K562 (cell line): ENCODE results near the gene MOB1A. TPM values are rescaled to one million over a fixed set of nuclear protein-coding genes. Genes with fewer than 3 reads are reported as not detected.
A peak's percentile ranks its signal among the peaks of the same experiment; 100 is the strongest.

Experiments used
- ATAC-seq: fragments of 200-7000 bp; cut with Tn5 transposase; 3 replicates; pipeline ENCODE4 v1.9.1; 2020; ENCODE audit warnings: moderate library complexity
- BruUV-seq: library from RNA; stranded (reverse); fragments of 400-500 nt; replicated peaks from 2 replicates; lab custom pipeline; 2021; lab: Mats Ljungman, UMichigan
- CTCF ChIA-PET: fragments of 300-600 bp; formaldehyde crosslinking; extraction: SDS; loops from one replicate; lab custom pipeline; 2021; ENCODE audit warnings: low intra/inter-chr PET ratio; lab: Yijun Ruan, JAX
- POLR2A ChIA-PET: fragments of 300-600, 350-650 bp; sonication (Branson Sonifier 250); formaldehyde crosslinking; extraction: SDS; loops from one replicate; lab custom pipeline; 2021; ENCODE audit warnings: antibody characterized with exemption, inconsistent platforms; lab: Yijun Ruan, JAX
- DNase-seq, 4 experiments: peaks; one replicate each; pipeline versions ENCODE4 v3.0.0 to v3.0.0-alpha.2; 2011 to 2018; ENCODE audit warnings: low spot score in 3 of 4, mixed read lengths in 3 of 4; ENCODE audit errors: extremely low read depth in 1 of 4
- FAIRE-seq: peaks from 2 replicates; lab custom pipeline; 2011; peaks lifted over from hg19 to GRCh38; lab: Jason Lieb, UNC
- H2AFZ ChIP-seq: 2 replicates; pipeline ENCODE4 v1.6.0; 2011; ENCODE audit warnings: low read depth, low read length, control low read depth, inconsistent platforms
- H3K27ac ChIP-seq: fragments of 200-600 bp; 3 replicates; pipeline ENCODE4 v1.8.0; 2011; ENCODE audit warnings: low read depth, mild to moderate bottlenecking, control low read depth, inconsistent platforms, low read length, moderate library complexity, mixed read lengths; ENCODE audit errors: extremely low read depth
- H3K27me3 ChIP-seq, 2 experiments: fragments of 300-600 bp in 1 of 2; 2 replicates in 1 of 2; 3 replicates in 1 of 2; pipeline versions ENCODE4 v1.6.0 to v1.8.0; 2011; ENCODE audit warnings: inconsistent platforms in 2 of 2, low read length in 2 of 2, mild to moderate bottlenecking in 1 of 2, mixed read lengths in 1 of 2, moderate library complexity in 1 of 2; ENCODE audit not compliant: control insufficient read depth in 2 of 2, insufficient read depth in 2 of 2
- H3K36me3 ChIP-seq: fragments of 300-600 bp; 3 replicates; pipeline ENCODE4 v1.8.0; 2011; ENCODE audit warnings: mild to moderate bottlenecking, low read length, inconsistent platforms; ENCODE audit not compliant: control insufficient read depth, insufficient read depth
- H3K4me1 ChIP-seq, 2 experiments: fragments of 200-600 bp in 1 of 2; replicated peaks in 1 of 2; 2 replicates in 1 of 2; 3 replicates in 1 of 2; pipeline versions ENCODE4 v1.5.1 to v1.8.0; 2011; ENCODE audit warnings: inconsistent platforms in 2 of 2, low read length in 2 of 2, mild to moderate bottlenecking in 1 of 2, mixed read lengths in 1 of 2, moderate library complexity in 1 of 2; ENCODE audit not compliant: control insufficient read depth in 2 of 2, insufficient read depth in 2 of 2
- H3K4me2 ChIP-seq: 2 replicates; pipeline ENCODE4 v1.6.1; 2011; ENCODE audit warnings: low read length, control low read depth, inconsistent platforms, mixed read lengths; ENCODE audit not compliant: insufficient read depth
- H3K4me3 ChIP-seq: fragments of 200-600 bp; sonication (generic), shearing (Covaris generic); 2 replicates; pipeline ENCODE4 v1.5.1; 2016; ENCODE audit warnings: control low read depth, inconsistent platforms
- H3K79me2 ChIP-seq: fragments of 200-600 bp; 3 replicates; pipeline ENCODE4 v1.8.0; 2011; ENCODE audit warnings: low read length, inconsistent platforms; ENCODE audit not compliant: control insufficient read depth, insufficient read depth
- H3K9ac ChIP-seq, 2 experiments: 2 replicates each; pipeline versions ENCODE4 v1.6.0 to v1.6.1; 2011; ENCODE audit warnings: low read depth in 2 of 2, low read length in 2 of 2, control low read depth in 1 of 2, inconsistent platforms in 1 of 2, mild to moderate bottlenecking in 1 of 2, mixed read lengths in 1 of 2; ENCODE audit not compliant: insufficient read depth in 1 of 2
- H3K9me1 ChIP-seq: one replicate; pipeline ENCODE4 v1.6.0; 2011; ENCODE audit warnings: inconsistent platforms, mild to moderate bottlenecking, low read length, moderate library complexity; ENCODE audit not compliant: control insufficient read depth, insufficient read depth
- H3K9me3 ChIP-seq: replicated peaks from 2 replicates; pipeline ENCODE4 v1.5.1; 2011; ENCODE audit warnings: low read depth, low read length, inconsistent platforms; ENCODE audit not compliant: control insufficient read depth, insufficient read depth
- H4K20me1 ChIP-seq: replicated peaks from 2 replicates; pipeline ENCODE4 v1.6.1; 2011; ENCODE audit warnings: low read length, inconsistent platforms, mixed read lengths; ENCODE audit not compliant: control insufficient read depth, insufficient read depth
- CCNT2 ChIP-seq: IDR thresholded peaks from 2 replicates; pipeline ENCODE4 v1.6.1; 2011; ENCODE audit warnings: borderline replicate concordance, low read depth, mild to moderate bottlenecking, moderate library complexity, mixed read lengths, low read length; ENCODE audit not compliant: insufficient read length; ENCODE audit errors: extremely low read depth
- CTBP1 ChIP-seq: fragments of 450-650 bp; IDR thresholded peaks from 2 replicates; pipeline ENCODE4 v1.6.1; 2016; ENCODE audit warnings: borderline replicate concordance
- E2F1 ChIP-seq: sonication (generic); formaldehyde crosslinking; IDR thresholded peaks from 2 replicates; pipeline ENCODE4 v1.8.1; 2023; ENCODE audit warnings: mild to moderate bottlenecking, missing genetic modification reagents, moderate library complexity
- EHMT2 ChIP-seq: fragments of 450-650 bp; IDR thresholded peaks from 2 replicates; pipeline ENCODE4 v1.6.1; 2018; ENCODE audit warnings: antibody characterized with exemption
- FOS ChIP-seq: IDR thresholded peaks from 3 replicates; pipeline ENCODE4 v1.6.1; 2011; ENCODE audit not compliant: insufficient read length; ENCODE audit errors: extremely low read depth
- MXI1 ChIP-seq: IDR thresholded peaks from 2 replicates; pipeline ENCODE4 v1.6.1; 2011; ENCODE audit warnings: low read depth, mild to moderate bottlenecking, improper control_type of control experiment, low read length
- PTBP1 ChIP-seq: fragments of 200-400 bp; formaldehyde crosslinking; IDR thresholded peaks from 2 replicates; pipeline ENCODE4 v1.6.1; 2017; ENCODE audit warnings: low read depth, low read length
- TGIF2 ChIP-seq: sonication (generic); formaldehyde crosslinking; IDR thresholded peaks from 2 replicates; pipeline ENCODE4 v1.8.1; 2022; ENCODE audit warnings: mild to moderate bottlenecking, missing genetic modification reagents, moderate library complexity
- ZBTB33 ChIP-seq: sonication (generic); formaldehyde crosslinking; IDR thresholded peaks from 2 replicates; pipeline ENCODE4 v1.8.1; 2023; ENCODE audit warnings: mild to moderate bottlenecking, missing genetic modification reagents
- ZBTB49 ChIP-seq: sonication (generic); formaldehyde crosslinking; IDR thresholded peaks from 2 replicates; pipeline ENCODE4 v1.8.0; 2022; ENCODE audit warnings: missing genetic modification reagents, mild to moderate bottlenecking, borderline replicate concordance
- ZNF354B ChIP-seq: fragments of 250-450 bp; sonication (Bioruptor Pico); IDR thresholded peaks from 2 replicates; pipeline ENCODE4 v1.4.0; 2020
- ZNF583 ChIP-seq: fragments of 250-450 bp; sonication (Bioruptor Pico); IDR thresholded peaks from 2 replicates; pipeline ENCODE4 v1.4.0; 2020
- ZNF589 ChIP-seq: fragments of 200-800 bp; sonication (Bioruptor generic); IDR thresholded peaks from 2 replicates; pipeline ENCODE4 v1.6.1; 2016; ENCODE audit warnings: low read depth, missing genetic modification characterization, missing compliant biosample characterization
- whole genome bisulfite sequencing: fragments of 100-300 bp; shearing (Covaris generic); methylation state at CpG from one replicate; pipeline ENCODE4 v1.1.6; 2016; ENCODE audit warnings: low coverage, mixed read lengths; ENCODE audit not compliant: insufficient coverage; ENCODE audit errors: missing lambda C conversion rate; 5-methylcytosine and 5-hydroxymethylcytosine counted together
- in situ Hi-C: fragments of 300-500 bp; cut with MboI; formaldehyde crosslinking; loops from 4 replicates; pipeline ENCODE4 v1.15.0; 2018; ENCODE audit warnings: inconsistent platforms, mixed read lengths
- intact Hi-C: fragments of 100-400 bp; cut with micrococcal nuclease; formaldehyde crosslinking; loops from 2 replicates; pipeline ENCODE4 v1.14.2; 2022
- polyA plus RNA-seq, 8 experiments: library from polyadenylated mRNA; depleted of rRNA in 4 of 8; stranded (reverse) in 5 of 8; unstranded in 3 of 8; fragments of >200 nt; fragmentation: Nextera tagmentation in 2 of 8; fragmentation: Illumina TruSeq in 1 of 8; extraction: Ambion mirVana in 2 of 8; extraction: Trizol in 1 of 8; gene quantifications; 2 replicates each; pipeline versions ENCODE4 v1.2.1 to v1.2.3, GENCODE V29; 2011 to 2014; ENCODE audit warnings: inconsistent platforms in 1 of 8, missing spikeins in 1 of 8
- total RNA-seq, 7 experiments: library from RNA; depleted of rRNA in 6 of 7; stranded (reverse); fragments of >200 nt in 6 of 7; fragmentation: Illumina TruSeq in 2 of 7; extraction: Trizol in 2 of 7; gene quantifications; 2 replicates each; pipeline versions ENCODE4 v1.2.1 to v1.2.3, GENCODE V29; 2011 to 2021; ENCODE audit warnings: low replicate concordance in 1 of 7

The MOB1A gene
- total and polyA plus RNA-seq, 9 of the 15 experiments (the other 6 are each of a cell fraction or from before 2014, with no cell fraction given): 24.8 to 100 (median 60.2) TPM

GRCh38 chr2:74199275-74199701, 20.6 kb upstream of the MOB1A start (continued):
- no peak for TF ChIP-seq ZNF589 (CRISPR knock-in tag)
- TF ChIP-seq, all 486 proteins: peak for 33

GRCh38 chr2:74198461-74199274, 20.0 kb upstream of the MOB1A start, which contains the start of gene MTHFD2:
Gene MTHFD2, plus strand, starts transcription at chr2:74198615. Its CDS starts 27 bp downstream, at chr2:74198642.
- DNase-seq (peak; percentile 93 to 98 (median 95)), FAIRE-seq (no peak), ATAC-seq (peak; percentile 91)
- under 1% methylated on average over 72 of the region's 96 CpGs for WGBS
- peak within 1 kb of the TSS; percentile 100 for H3K27ac ChIP-seq
- peak within 1 kb of the TSS; percentile 96 for H3K4me2 ChIP-seq
- BruUV-seq: TSS peak; percentile 88
- peak within 1 kb of the TSS; percentile 93 to 99 for H3K9ac ChIP-seq
- peaks cover 19 to 32% of the 10 kb centered on the region in 2 experiments for H3K4me1 ChIP-seq
- H4K20me1 ChIP-seq: peaks cover 16% of the 10 kb centered on the region
- peak within 1 kb of the TSS; percentile 72 for H3K4me3 ChIP-seq
- intact Hi-C loops: loop anchor here (1.0 to 2.0 kb wide), 3 partner anchors 12 to 50 kb away; no protein-coding TSS in a partner anchor
- H3K27me3 ChIP-seq: no peaks in the 10 kb centered on the region
- peaks cover 37% of the 10 kb centered on the region for H3K36me3 ChIP-seq
- H3K79me2 ChIP-seq: peaks cover 58% of the 10 kb centered on the region
- no peaks in the 10 kb centered on the region for H3K9me3 ChIP-seq
- POLR2A ChIA-PET: interaction anchor here (0.6 to 5.8 kb wide), 31 partner anchors 8 to 333 kb away, joined by 3 to 98 read pairs (median 4); partner anchors contain the start of genes BOLA3 and MOB1A
- peaks cover 3% of the 10 kb centered on the region for H3K9me1 ChIP-seq
- in situ Hi-C loops: no loop called here
- peak within 1 kb of the TSS; percentile 78 for H2AFZ ChIP-seq
- CTCF ChIA-PET: interaction anchor here (0.6 kb wide), 1 partner anchor 371 kb away, joined by 3 read pairs; no protein-coding TSS in a partner anchor
- no peak for TF ChIP-seq EHMT2
- TF ChIP-seq E2F1 (CRISPR knock-in tag): peak; percentile 96
- TF ChIP-seq MXI1: peak; percentile 70
- peak; percentile 59 for TF ChIP-seq CCNT2
- peak; percentile 81 for TF ChIP-seq FOS
- TF ChIP-seq ZNF583 (CRISPR knock-in tag): peak; percentile 31; the same call in 1 of the 2 replicates
- TF ChIP-seq TGIF2: peak; percentile 94
- peak; percentile 13; the same call in 1 of the 2 replicates for TF ChIP-seq ZBTB33
- peak; percentile 80 for TF ChIP-seq CTBP1
- TF ChIP-seq ZNF354B (CRISPR knock-in tag): no peak
- TF ChIP-seq ZBTB49 (CRISPR knock-in tag): peak; percentile 21; the same call in 1 of the 2 replicates
- TF ChIP-seq PTBP1: no peak
